SH-SY5Y (cell line): ENCODE measurements around the gene SIX1.

ENCODE experiments used
- GATA2 ChIP-seq: IDR thresholded peaks from 2 replicates; pipeline ENCODE4 v1.6.1; 2011; ENCODE audit warnings: mild to moderate bottlenecking, low read depth, low read length
- GATA3 ChIP-seq: IDR thresholded peaks from 2 replicates; pipeline ENCODE4 v1.6.1; 2011; ENCODE audit warnings: low read depth, mild to moderate bottlenecking, low read length, moderate library complexity

DNA sequence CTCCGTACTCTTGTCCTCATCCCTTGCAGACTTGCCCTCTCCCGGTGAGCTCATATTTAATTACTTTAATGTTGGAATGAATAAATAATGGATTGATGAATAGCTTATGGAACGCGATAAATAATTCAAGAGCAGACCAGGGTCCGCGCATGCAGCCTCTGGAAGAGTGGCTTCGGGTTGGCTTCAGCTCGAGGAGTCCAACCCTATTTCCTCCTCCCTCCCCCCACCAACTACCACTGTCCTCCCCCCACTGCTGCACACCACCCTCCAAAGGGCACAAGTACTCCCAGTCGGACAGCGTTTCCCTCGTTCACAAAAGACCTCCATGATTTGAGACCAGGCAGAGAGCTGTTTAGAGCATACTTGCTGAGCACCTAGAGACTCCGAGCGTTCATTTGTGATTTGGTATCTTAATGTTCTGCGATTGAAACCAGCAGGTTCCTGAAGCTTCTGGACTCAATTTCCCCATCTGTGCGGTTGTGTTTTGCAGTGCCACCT is 647 bp upstream of the SIX1 start:
- TF ChIP-seq GATA2: no peak
- TF ChIP-seq GATA3: no peak
